ENCODE data around the gene SH3PXD2A.

The SH3PXD2A gene

DNA sequence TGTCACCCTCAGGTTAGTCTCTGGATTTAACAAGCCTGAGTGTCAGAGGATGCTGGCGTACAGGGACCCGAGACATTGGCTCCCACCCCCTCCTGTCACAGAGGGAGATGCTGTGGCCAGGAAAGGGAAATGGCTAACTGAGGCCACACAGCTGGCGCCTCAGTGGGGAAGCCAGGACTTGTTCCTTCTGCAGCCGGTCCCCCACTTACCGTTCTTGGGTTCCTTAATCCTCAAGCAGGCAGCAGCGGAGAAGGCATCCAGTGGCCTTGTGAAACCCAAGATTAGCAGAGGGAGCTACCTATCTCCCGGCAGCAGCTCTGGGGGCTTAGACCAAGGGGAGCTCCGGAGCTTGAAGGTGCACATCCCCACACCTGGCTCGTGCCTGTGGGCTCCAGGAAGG, 296.5 kb downstream of the SH3PXD2A start:
- H3K4me3 ChIP-seq (ENCODE audit: low read depth, low read length) = no peak overlapping the region
- in situ Hi-C loops (cut with HindIII; ENCODE audit: low sequenced_read_pairs) = no loop called here
- TF ChIP-seq, protein P1, sequence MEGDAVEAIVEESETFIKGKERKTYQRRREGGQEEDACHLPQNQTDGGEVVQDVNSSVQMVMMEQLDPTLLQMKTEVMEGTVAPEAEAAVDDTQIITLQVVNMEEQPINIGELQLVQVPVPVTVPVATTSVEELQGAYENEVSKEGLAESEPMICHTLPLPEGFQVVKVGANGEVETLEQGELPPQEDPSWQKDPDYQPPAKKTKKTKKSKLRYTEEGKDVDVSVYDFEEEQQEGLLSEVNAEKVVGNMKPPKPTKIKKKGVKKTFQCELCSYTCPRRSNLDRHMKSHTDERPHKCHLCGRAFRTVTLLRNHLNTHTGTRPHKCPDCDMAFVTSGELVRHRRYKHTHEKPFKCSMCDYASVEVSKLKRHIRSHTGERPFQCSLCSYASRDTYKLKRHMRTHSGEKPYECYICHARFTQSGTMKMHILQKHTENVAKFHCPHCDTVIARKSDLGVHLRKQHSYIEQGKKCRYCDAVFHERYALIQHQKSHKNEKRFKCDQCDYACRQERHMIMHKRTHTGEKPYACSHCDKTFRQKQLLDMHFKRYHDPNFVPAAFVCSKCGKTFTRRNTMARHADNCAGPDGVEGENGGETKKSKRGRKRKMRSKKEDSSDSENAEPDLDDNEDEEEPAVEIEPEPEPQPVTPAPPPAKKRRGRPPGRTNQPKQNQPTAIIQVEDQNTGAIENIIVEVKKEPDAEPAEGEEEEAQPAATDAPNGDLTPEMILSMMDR (IDR thresholded peaks at IDR 0.05; ENCODE audit: low read depth, low read length, missing control alignments) = no peak
- DNase-seq (ENCODE audit: low read depth) = no peak

DNA sequence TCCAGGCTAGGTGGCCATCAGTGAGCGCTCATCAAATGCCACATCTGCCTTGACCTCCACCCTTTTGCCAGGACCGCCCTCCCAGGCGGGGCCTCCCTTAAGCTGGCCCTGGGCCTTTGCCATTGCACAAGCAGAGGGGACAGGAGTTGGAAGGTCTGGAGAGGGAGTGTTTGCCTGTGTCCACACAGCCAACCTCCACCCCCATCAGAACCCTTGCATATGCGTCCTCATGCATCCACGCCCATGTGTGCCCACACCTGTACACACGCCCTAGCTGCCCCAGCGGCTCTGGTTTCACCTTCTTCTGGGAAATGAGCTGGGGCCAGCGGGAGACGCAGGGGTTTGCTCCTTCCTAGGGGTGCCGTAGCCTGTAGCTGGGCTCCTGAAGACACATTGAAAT, 297.9 kb downstream of the SH3PXD2A start:
- no peak overlapping the region for H3K4me3 ChIP-seq (ENCODE audit: low read depth, low read length)
- TF ChIP-seq, protein P1 (IDR thresholded peaks at IDR 0.05; ENCODE audit: low read depth, low read length, missing control alignments) = no peak
- in situ Hi-C loops (cut with HindIII; ENCODE audit: low sequenced_read_pairs) = no loop called here
- no peak for DNase-seq (ENCODE audit: low read depth)

DNA sequence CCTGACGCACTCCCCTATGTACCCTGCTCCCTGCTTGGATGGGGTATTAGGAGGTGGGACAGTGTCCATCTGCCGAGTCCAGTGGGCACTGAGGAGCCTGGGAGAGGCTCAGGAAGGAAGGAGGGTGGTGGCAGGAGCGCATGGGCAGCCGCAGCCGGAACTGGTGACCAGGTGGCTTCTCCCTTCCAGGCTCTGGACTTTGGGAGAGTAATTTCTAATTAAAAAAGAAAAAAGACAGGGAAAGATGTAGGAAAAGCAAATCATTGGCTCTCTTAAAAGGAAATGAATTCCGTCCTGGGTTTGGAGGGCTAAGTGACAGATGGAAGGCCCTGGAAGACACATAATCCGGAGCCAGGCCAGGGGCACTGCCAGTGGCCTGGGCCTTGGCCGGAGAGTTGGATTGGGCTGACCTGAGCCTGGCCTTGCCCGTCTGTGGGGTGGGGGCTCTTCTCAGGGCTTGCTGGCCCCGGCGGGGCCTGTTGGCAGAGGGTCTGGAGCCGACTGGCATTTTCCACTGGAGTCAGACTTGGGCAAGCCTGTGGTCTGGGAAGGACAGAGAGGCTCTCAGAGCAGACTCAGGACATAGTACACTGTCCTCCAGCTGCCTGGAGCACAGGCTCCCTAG, 298.9 kb downstream of the SH3PXD2A start:
- in situ Hi-C loops (cut with HindIII; ENCODE audit: low sequenced_read_pairs) = no loop called here
- no peak overlapping the region for H3K4me3 ChIP-seq (ENCODE audit: low read depth, low read length)
- TF ChIP-seq, protein P1 (IDR thresholded peaks at IDR 0.05; ENCODE audit: low read depth, low read length, missing control alignments) = no peak
- DNase-seq (ENCODE audit: low read depth) = no peak

DNA sequence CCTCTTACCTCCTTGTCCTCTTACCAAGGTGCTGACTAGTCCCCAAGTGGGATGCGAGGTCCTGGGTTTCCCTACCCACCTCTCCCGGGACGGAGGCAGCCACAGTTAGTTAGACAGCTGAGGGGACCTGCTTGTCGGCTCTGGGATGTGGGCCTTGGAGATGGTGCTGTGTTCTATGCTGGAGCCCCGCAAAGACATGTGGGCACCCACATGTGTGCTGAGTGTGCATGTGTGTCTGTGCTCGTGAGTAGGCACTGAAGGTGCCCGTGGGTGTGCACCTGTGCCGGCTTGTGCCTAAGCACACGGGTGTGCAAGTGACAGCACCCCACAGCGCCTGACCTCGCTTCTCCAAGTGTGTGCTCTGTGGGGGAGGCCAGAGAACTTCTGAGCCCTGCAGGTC, 299.7 kb downstream of the SH3PXD2A start:
- in situ Hi-C loops (cut with HindIII; ENCODE audit: low sequenced_read_pairs) = no loop called here
- no peak for DNase-seq (ENCODE audit: low read depth)
- TF ChIP-seq, protein P1 (IDR thresholded peaks at IDR 0.05; ENCODE audit: low read depth, low read length, missing control alignments) = no peak
- no peak overlapping the region for H3K4me3 ChIP-seq (ENCODE audit: low read depth, low read length)

DNA sequence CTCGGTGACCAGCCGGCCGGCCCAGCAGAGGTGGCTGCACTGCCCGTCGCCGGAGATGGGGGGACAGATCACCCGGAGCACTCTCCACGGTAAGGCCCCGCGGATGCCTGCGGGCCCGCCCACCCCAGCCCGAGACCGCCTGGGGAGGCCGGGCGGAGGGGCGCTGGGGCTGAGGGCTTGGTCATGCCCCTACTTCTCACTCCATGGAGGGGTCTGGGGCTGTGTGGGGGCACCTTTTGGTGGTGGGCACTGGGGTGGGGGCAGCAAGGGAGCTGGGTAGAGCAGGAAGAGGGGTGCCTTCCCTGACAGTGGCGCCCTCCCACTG, 300.1 kb downstream of the SH3PXD2A start:
- in situ Hi-C loops (cut with HindIII; ENCODE audit: low sequenced_read_pairs) = no loop called here
- peak overlapping the region; percentile 23 for H3K4me3 ChIP-seq (ENCODE audit: low read depth, low read length)
- TF ChIP-seq, protein P1 (IDR thresholded peaks at IDR 0.05; ENCODE audit: low read depth, low read length, missing control alignments) = no peak
- no peak for DNase-seq (ENCODE audit: low read depth)

DNA sequence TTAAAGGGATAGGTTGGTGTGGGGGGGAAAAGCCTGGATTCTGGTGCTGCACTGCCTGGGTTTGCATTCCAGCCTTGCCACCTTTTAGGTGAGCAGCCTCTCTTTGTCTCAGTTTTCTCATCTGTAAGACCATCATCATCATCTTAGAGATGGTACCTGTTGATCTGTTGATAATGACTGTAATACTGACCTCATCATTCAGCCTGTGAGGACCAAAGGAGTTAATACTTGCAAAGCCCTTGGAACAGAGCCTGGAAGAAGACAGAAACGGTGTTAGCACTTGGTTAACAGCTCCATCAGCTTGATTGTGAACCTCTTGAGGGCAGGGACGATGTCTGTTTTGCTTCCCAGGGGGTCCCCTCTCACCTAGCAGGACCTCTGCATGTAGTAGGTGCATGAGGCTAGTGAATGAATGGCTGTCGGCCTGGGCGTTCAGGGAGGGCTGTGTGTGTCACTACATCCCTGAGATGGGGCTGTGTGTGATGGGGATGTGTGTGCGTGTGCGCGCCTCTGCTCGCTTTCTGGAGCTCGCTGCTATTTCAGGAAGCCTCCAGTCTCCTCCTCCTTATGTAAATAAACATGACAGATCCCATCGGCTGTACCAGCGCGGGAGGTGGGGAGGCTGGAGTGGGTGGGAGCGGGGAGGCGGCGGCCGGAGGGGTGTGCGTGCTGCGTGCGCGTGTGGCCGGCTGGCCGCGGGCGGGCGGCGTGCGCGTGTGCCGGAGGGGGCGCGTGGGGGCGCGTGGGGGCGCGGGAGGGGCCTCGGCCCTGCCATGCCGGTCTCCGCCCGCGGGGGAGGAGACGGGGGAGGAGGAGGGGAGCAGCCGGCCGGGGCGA, 300.7 kb downstream of the SH3PXD2A start:
- H3K4me3 ChIP-seq (ENCODE audit: low read depth, low read length) = peak overlapping the region; percentile 23
- in situ Hi-C loops (cut with HindIII; ENCODE audit: low sequenced_read_pairs) = no loop called here
- no peak for DNase-seq (ENCODE audit: low read depth)
- TF ChIP-seq, protein P1 (IDR thresholded peaks at IDR 0.05; ENCODE audit: low read depth, low read length, missing control alignments) = no peak

All from astrocyte of the cerebellum (primary cell).